Peyer's patch (tissue), 4 donors: ENCODE results near the gene IQGAP3.

ENCODE experiments used
- POLR2A ChIP-seq, 2 donors: fragments of 450-650 bp; IDR thresholded peaks; one replicate each; pipeline ENCODE4 v1.5.1; 2017; ENCODE audit warnings: antibody characterized with exemption in 2 of 2, mild to moderate bottlenecking in 2 of 2, moderate library complexity in 2 of 2
- TF ChIP-seq, protein P1 (sequence below), 6 experiments: fragments of 450-650 bp in 4 of 6; fragments of 200-600 bp in 2 of 6; sonication (generic) in 1 of 6; IDR thresholded peaks; one replicate each; pipeline ENCODE4 v1.5.1; 2017 to 2019; ENCODE audit warnings: antibody characterized with exemption in 6 of 6, mild to moderate bottlenecking in 3 of 6, moderate library complexity in 1 of 6

DNA sequence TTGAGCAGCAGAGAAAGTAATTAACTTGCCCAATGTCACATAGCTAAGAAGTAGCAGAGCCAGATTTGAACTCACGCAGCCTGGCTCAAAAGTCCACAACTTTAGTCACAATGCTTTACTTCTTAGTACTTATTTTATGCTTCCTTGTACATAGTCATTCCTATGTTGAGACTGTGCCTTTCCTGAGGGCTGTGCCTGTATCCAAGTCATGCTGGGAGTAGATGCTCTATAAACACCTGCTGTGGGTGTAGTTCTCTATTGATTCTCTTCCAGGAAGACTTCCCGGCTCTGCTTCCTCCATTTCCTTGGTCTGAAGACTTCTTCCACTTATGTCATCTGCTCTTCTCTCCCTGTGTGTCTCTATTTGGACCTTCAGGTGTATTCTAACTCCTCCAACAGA is 16.6 kb downstream of the IQGAP3 start:
- no peak for TF ChIP-seq POLR2A (IDR thresholded peaks at IDR 0.05)
- TF ChIP-seq, protein P1, sequence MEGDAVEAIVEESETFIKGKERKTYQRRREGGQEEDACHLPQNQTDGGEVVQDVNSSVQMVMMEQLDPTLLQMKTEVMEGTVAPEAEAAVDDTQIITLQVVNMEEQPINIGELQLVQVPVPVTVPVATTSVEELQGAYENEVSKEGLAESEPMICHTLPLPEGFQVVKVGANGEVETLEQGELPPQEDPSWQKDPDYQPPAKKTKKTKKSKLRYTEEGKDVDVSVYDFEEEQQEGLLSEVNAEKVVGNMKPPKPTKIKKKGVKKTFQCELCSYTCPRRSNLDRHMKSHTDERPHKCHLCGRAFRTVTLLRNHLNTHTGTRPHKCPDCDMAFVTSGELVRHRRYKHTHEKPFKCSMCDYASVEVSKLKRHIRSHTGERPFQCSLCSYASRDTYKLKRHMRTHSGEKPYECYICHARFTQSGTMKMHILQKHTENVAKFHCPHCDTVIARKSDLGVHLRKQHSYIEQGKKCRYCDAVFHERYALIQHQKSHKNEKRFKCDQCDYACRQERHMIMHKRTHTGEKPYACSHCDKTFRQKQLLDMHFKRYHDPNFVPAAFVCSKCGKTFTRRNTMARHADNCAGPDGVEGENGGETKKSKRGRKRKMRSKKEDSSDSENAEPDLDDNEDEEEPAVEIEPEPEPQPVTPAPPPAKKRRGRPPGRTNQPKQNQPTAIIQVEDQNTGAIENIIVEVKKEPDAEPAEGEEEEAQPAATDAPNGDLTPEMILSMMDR (IDR thresholded peaks at IDR 0.05): no peak
